H1 (cell line): Measurements from ENCODE around the gene PPM1M. TPM values are rescaled to one million over a fixed set of nuclear protein-coding genes. Genes with fewer than 3 reads are reported as not detected.

Experiments used
- CTCF ChIA-PET: fragments of 300-600 bp; sonication (Branson Sonifier 250); formaldehyde crosslinking; loops from one replicate; lab custom pipeline; 2021; ENCODE audit not compliant: partially characterized antibody; lab: Charles Lee
- POLR2A ChIA-PET: fragments of 300-600 bp; sonication (Branson Sonifier 250); formaldehyde crosslinking; loops from one replicate; lab custom pipeline; 2021; ENCODE audit warnings: inconsistent platforms; ENCODE audit not compliant: partially characterized antibody; lab: Charles Lee
- DNase-seq, 2 experiments: peaks; one replicate each; pipeline versions ENCODE4 v3.0.0 to v3.0.0-alpha.2; 2010 to 2022; ENCODE audit warnings: low spot score in 2 of 2, low read depth in 1 of 2, mixed read lengths in 1 of 2
- FAIRE-seq: peaks from 2 replicates; lab custom pipeline; 2011; peaks lifted over from hg19 to GRCh38; lab: Jason Lieb, UNC
- H2AFZ ChIP-seq: 2 replicates; pipeline ENCODE4 v1.8.1; 2012; ENCODE audit warnings: low read length, inconsistent platforms
- H2AK5ac ChIP-seq: 2 replicates; pipeline ENCODE4 v1.6.1; 2013; ENCODE audit warnings: low read depth, low read length
- H2BK120ac ChIP-seq: replicated peaks from 2 replicates; pipeline ENCODE3; 2013; ENCODE audit warnings: low read depth, low read length, inconsistent platforms
- H2BK12ac ChIP-seq: 2 replicates; pipeline ENCODE4 v1.6.1; 2013; ENCODE audit warnings: low read depth, low read length
- H2BK15ac ChIP-seq: 2 replicates; pipeline ENCODE4 v1.6.1; 2013; ENCODE audit warnings: low read length
- H2BK20ac ChIP-seq: 2 replicates; pipeline ENCODE4 v1.6.1; 2013; ENCODE audit warnings: low read length
- H2BK5ac ChIP-seq: 2 replicates; pipeline ENCODE4 v1.6.1; 2013; ENCODE audit warnings: low read depth, low read length
- H3K14ac ChIP-seq: 2 replicates; pipeline ENCODE4 v1.6.1; 2013; ENCODE audit warnings: inconsistent platforms; ENCODE audit not compliant: insufficient read length
- H3K18ac ChIP-seq: 2 replicates; pipeline ENCODE4 v1.6.1; 2013; ENCODE audit warnings: low read length; ENCODE audit errors: extremely low read depth
- H3K23ac ChIP-seq: 2 replicates; pipeline ENCODE4 v1.6.1; 2013; ENCODE audit warnings: inconsistent platforms; ENCODE audit not compliant: insufficient read length
- H3K23me2 ChIP-seq: 2 replicates; pipeline ENCODE4 v1.6.1; 2013; ENCODE audit warnings: low read depth, low read length
- H3K27ac ChIP-seq: 2 replicates; pipeline ENCODE4 v1.6.1; 2011; ENCODE audit warnings: low read depth, low read length, inconsistent platforms
- H3K27me3 ChIP-seq, 4 experiments: replicated peaks in 1 of 4; 1 replicate in 1 of 4; 2 replicates in 3 of 4; pipeline versions ENCODE4 v1.6.1 to v1.8.1; 2011 to 2013; ENCODE audit warnings: low read length in 3 of 4, mild to moderate bottlenecking in 3 of 4, inconsistent platforms in 2 of 4, mixed read lengths in 2 of 4, moderate library complexity in 1 of 4; ENCODE audit not compliant: control insufficient read depth in 3 of 4, insufficient read depth in 3 of 4; ENCODE audit errors: extremely low read depth in 1 of 4
- H3K36me3 ChIP-seq, 4 experiments: 2 replicates each; pipeline versions ENCODE4 v1.6.1 to v1.8.1; 2011 to 2013; ENCODE audit warnings: mild to moderate bottlenecking in 4 of 4, low read length in 3 of 4, moderate library complexity in 2 of 4, control low read depth in 1 of 4, inconsistent platforms in 1 of 4; ENCODE audit not compliant: insufficient read depth in 4 of 4, control insufficient read depth in 2 of 4
- H3K4ac ChIP-seq: replicated peaks from 2 replicates; pipeline ENCODE3; 2013; ENCODE audit warnings: low read length, low read depth, mixed read lengths, inconsistent platforms; ENCODE audit not compliant: insufficient read length
- H3K4me1 ChIP-seq, 4 experiments: replicated peaks in 1 of 4; 1 replicate in 1 of 4; 2 replicates in 3 of 4; pipeline versions ENCODE4 v1.6.1 to v1.8.1; 2011 to 2013; ENCODE audit warnings: low read length in 3 of 4, inconsistent platforms in 2 of 4, mixed read lengths in 1 of 4; ENCODE audit not compliant: insufficient read depth in 4 of 4, control insufficient read depth in 3 of 4
- H3K4me2 ChIP-seq, 2 experiments: 2 replicates each; pipeline versions ENCODE4 v1.6.1 to v1.8.1; 2011 to 2013; ENCODE audit warnings: low read depth in 2 of 2, low read length in 2 of 2, control low read depth in 1 of 2, inconsistent platforms in 1 of 2, mild to moderate bottlenecking in 1 of 2; ENCODE audit not compliant: insufficient read depth in 1 of 2
- H3K4me3 ChIP-seq, 4 experiments: fragments of 200-600, 300-600 bp in 1 of 4; sonication (generic), shearing (Covaris generic), sonication (Bioruptor Twin) in 1 of 4; 2 replicates each; pipeline versions ENCODE4 v1.5.1 to v1.8.1; 2011 to 2016; ENCODE audit warnings: low read length in 4 of 4, low read depth in 3 of 4, control low read depth in 2 of 4, inconsistent platforms in 2 of 4, mild to moderate bottlenecking in 2 of 4, mixed read lengths in 1 of 4, moderate library complexity in 1 of 4; ENCODE audit not compliant: insufficient read depth in 2 of 4; ENCODE audit errors: extremely low read depth in 1 of 4
- H3K56ac ChIP-seq: replicated peaks from 2 replicates; pipeline ENCODE3; 2013; ENCODE audit warnings: low read depth, mild to moderate bottlenecking, mixed read lengths, low read length, inconsistent platforms; ENCODE audit not compliant: insufficient read length
- H3K79me1 ChIP-seq: 2 replicates; pipeline ENCODE4 v1.6.1; 2013; ENCODE audit warnings: low read depth, low read length, control low read depth
- H3K79me2 ChIP-seq, 2 experiments: 2 replicates each; pipeline versions ENCODE4 v1.6.1 to v1.8.1; 2012 to 2013; ENCODE audit warnings: low read length in 2 of 2, mild to moderate bottlenecking in 2 of 2, inconsistent platforms in 1 of 2; ENCODE audit not compliant: insufficient read depth in 2 of 2, control insufficient read depth in 1 of 2
- H3K9ac ChIP-seq, 4 experiments: replicated peaks in 1 of 4; 1 replicate in 1 of 4; 2 replicates in 3 of 4; pipeline versions ENCODE4 v1.6.1 to v1.8.1; 2011 to 2013; ENCODE audit warnings: low read depth in 3 of 4, low read length in 3 of 4, control low read depth in 2 of 4, mild to moderate bottlenecking in 2 of 4, moderate library complexity in 2 of 4, inconsistent platforms in 1 of 4; ENCODE audit errors: extremely low read depth in 1 of 4
- H3K9me3 ChIP-seq, 2 experiments: 2 replicates each; pipeline versions ENCODE4 v1.6.1 to v1.8.1; 2012 to 2013; ENCODE audit warnings: mild to moderate bottlenecking in 2 of 2, moderate library complexity in 2 of 2, control low read depth in 1 of 2, inconsistent platforms in 1 of 2, low read depth in 1 of 2, low read length in 1 of 2, mixed read lengths in 1 of 2; ENCODE audit not compliant: insufficient read depth in 2 of 2
- H4K20me1 ChIP-seq, 2 experiments: replicated peaks in 1 of 2; 2 replicates each; pipeline versions ENCODE3 to v1.8.1; 2011 to 2013; ENCODE audit warnings: inconsistent platforms in 2 of 2, low read length in 2 of 2, mild to moderate bottlenecking in 1 of 2; ENCODE audit not compliant: insufficient read depth in 2 of 2, control insufficient read depth in 1 of 2
- H4K5ac ChIP-seq: 2 replicates; pipeline ENCODE4 v1.6.1; 2013; ENCODE audit warnings: low read length, low read depth, mixed read lengths, inconsistent platforms; ENCODE audit not compliant: insufficient read length
- H4K8ac ChIP-seq: 2 replicates; pipeline ENCODE4 v1.8.0; 2013; ENCODE audit warnings: mild to moderate bottlenecking, moderate library complexity, low read length, inconsistent platforms; ENCODE audit not compliant: insufficient read depth; ENCODE audit errors: extremely low read depth
- H4K91ac ChIP-seq: replicated peaks from 2 replicates; pipeline ENCODE3; 2013; ENCODE audit warnings: low read length, mixed read lengths, inconsistent platforms; ENCODE audit not compliant: insufficient read length
- ATF2 ChIP-seq: IDR thresholded peaks from 2 replicates; pipeline ENCODE4 v1.6.1; 2012; ENCODE audit warnings: low read length, inconsistent platforms
- BACH1 ChIP-seq: IDR thresholded peaks from 2 replicates; pipeline ENCODE4 v1.6.1; 2012; ENCODE audit warnings: low read length, improper control_type of control experiment
- FOSL1 ChIP-seq: IDR thresholded peaks from 2 replicates; pipeline ENCODE4 v1.6.1; 2011; ENCODE audit warnings: mild to moderate bottlenecking, low read depth, low read length, moderate library complexity; ENCODE audit not compliant: insufficient read depth
- HDAC2 ChIP-seq, 2 experiments: fragments of 300-600 bp in 1 of 2; sonication (generic) in 1 of 2; IDR thresholded peaks; 2 replicates each; pipeline ENCODE4 v1.6.1; 2011 to 2012; ENCODE audit warnings: low read depth in 2 of 2, low read length in 2 of 2, mild to moderate bottlenecking in 2 of 2, moderate library complexity in 2 of 2, borderline replicate concordance in 1 of 2, inconsistent platforms in 1 of 2
- JUN ChIP-seq: IDR thresholded peaks from 2 replicates; pipeline ENCODE4 v1.6.1; 2011; ENCODE audit warnings: low read depth, mild to moderate bottlenecking, improper control_type of control experiment, low read length
- KDM1A ChIP-seq: fragments of 200-600, 300-600 bp; sonication (generic); IDR thresholded peaks from 2 replicates; pipeline ENCODE4 v1.7.1; 2016; ENCODE audit warnings: mild to moderate bottlenecking, low read length, borderline replicate concordance
- RFX5 ChIP-seq: IDR thresholded peaks from 2 replicates; pipeline ENCODE4 v1.6.1; 2011; ENCODE audit warnings: low read depth, low read length, improper control_type of control experiment, borderline replicate concordance
- SUZ12 ChIP-seq: fragments of 200-600 bp; sonication (generic); IDR thresholded peaks from 2 replicates; pipeline ENCODE4 v1.6.1; 2012; ENCODE audit warnings: mild to moderate bottlenecking, inconsistent platforms, low read length, moderate library complexity, mixed read lengths
- TAF1 ChIP-seq: IDR thresholded peaks from 2 replicates; pipeline ENCODE4 v1.6.1; 2011; ENCODE audit warnings: mild to moderate bottlenecking, low read depth, low read length
- TBP ChIP-seq: IDR thresholded peaks from 2 replicates; pipeline ENCODE4 v1.6.1; 2011; ENCODE audit warnings: low read depth, low read length, improper control_type of control experiment
- YY1 ChIP-seq: IDR thresholded peaks from 2 replicates; pipeline ENCODE4 v1.6.1; 2011; ENCODE audit warnings: low read depth, mild to moderate bottlenecking, low read length
- WGBS, 2 experiments: shearing (Covaris generic) in 1 of 2; methylation state at CpG; one replicate each; pipeline versions ENCODE4 v1.1.6 to v1.1.7; 2013 to 2015; ENCODE audit warnings: low lambda C conversion rate in 2 of 2, mixed read lengths in 2 of 2, inconsistent platforms in 1 of 2, low coverage in 1 of 2, missing lambda C conversion rate in 1 of 2; ENCODE audit not compliant: insufficient replicate concordance in 2 of 2, insufficient coverage in 1 of 2, insufficient read length in 1 of 2; ENCODE audit errors: extremely low coverage in 1 of 2, missing lambda C conversion rate in 1 of 2; 5-methylcytosine and 5-hydroxymethylcytosine counted together
- polyA plus RNA-seq, 7 experiments: library from polyadenylated mRNA; depleted of rRNA in 3 of 7; stranded (reverse) in 5 of 7; unstranded in 2 of 7; fragments of >200 nt in 5 of 7; fragments of 200-250 nt in 2 of 7; gene quantifications; 1 replicate in 5 of 7; 2 replicates in 1 of 7; 4 replicates in 1 of 7; pipeline versions ENCODE4 v1.2.1 to v1.2.3, GENCODE V29; 2011 to 2013; ENCODE audit warnings: missing spikeins in 2 of 7, mixed read lengths in 2 of 7
- total RNA-seq: library from RNA; stranded (reverse); fragmentation: NEBNext Ultra II Directional; extraction: Animal tissue kit (Norgen Biotek cat#: 25700); gene quantifications from 2 replicates; pipeline ENCODE4 v1.2.1, GENCODE V29; 2021

Gene PPM1M
- total and polyA plus RNA-seq, 2 of the 8 experiments (the other 6 are each of a cell fraction or from before 2014, with no cell fraction given), result 5.2 to 6.3 TPM

GRCh38 chr3:52221141-52221562, 24.4 kb upstream of the PPM1M start:
- H3K27me3 ChIP-seq, result no peaks in the 10 kb centered on the region
- H3K23me2 ChIP-seq, result no peaks in the 10 kb centered on the region
- peak overlapping the region; percentile 61; the same call in 1 of the 2 replicates for H2BK15ac ChIP-seq
- H3K79me1 ChIP-seq, result no peaks in the 10 kb centered on the region
- H3K4ac ChIP-seq, result no peak overlapping the region
- no peaks in the 10 kb centered on the region for H3K79me2 ChIP-seq
- H4K91ac ChIP-seq, result no peak overlapping the region
- H3K9me3 ChIP-seq, result no peaks in the 10 kb centered on the region
- FAIRE-seq (no peak), DNase-seq (peak in 1 of 2 experiments; percentile 43)
- H3K36me3 ChIP-seq, result no peaks in the 10 kb centered on the region; a peak in 1 of 8 replicates
- no peak overlapping the region for H3K4me2 ChIP-seq
- H2BK12ac ChIP-seq, result peak overlapping the region; percentile 60; the same call in 1 of the 2 replicates
- H2BK5ac ChIP-seq, result 0 out of 2 replicates have a peak overlapping the region, but pooled peaks have one; percentile 32
- H3K27ac ChIP-seq, result no peak overlapping the region
- WGBS, 2 experiments, result 94% methylated on average over 27 of the region's 27 CpGs; no CpG with 5 or more reads in 1 of the 2 experiments
- no peaks in the 10 kb centered on the region for H4K20me1 ChIP-seq
- no peak overlapping the region for H2BK120ac ChIP-seq
- no peak overlapping the region for H2AFZ ChIP-seq
- ChIA-PET POLR2A (interaction anchor here (1.0 to 2.4 kb wide), 8 partner anchors 11 to 228 kb away, joined by 3 to 7 read pairs (median 6); partner anchors contain the start of genes GLYCTK and TWF2), CTCF (interaction anchor here (0.7 to 20.4 kb wide), 50 partner anchors 11 to 226 kb away, joined by 3 to 336 read pairs (median 5); partner anchors contain the start of genes ALAS1, PPM1M and TWF2)
- peak overlapping the region; percentile 14; the same call in 1 of the 2 replicates for H4K8ac ChIP-seq
- no peak overlapping the region for H3K14ac ChIP-seq
- no peak overlapping the region for H3K18ac ChIP-seq
- H3K23ac ChIP-seq, result no peak overlapping the region
- no peak overlapping the region; the same call in 1 of the 2 replicates for H2BK20ac ChIP-seq
- H2AK5ac ChIP-seq, result no peak overlapping the region
- H3K56ac ChIP-seq, result no peak overlapping the region
- H3K9ac ChIP-seq, result no peak overlapping the region
- H3K4me1 ChIP-seq, result peaks cover 0 to 4% (median 3%) of the 10 kb centered on the region in 4 experiments; a peak in 5 of 7 replicates
- H4K5ac ChIP-seq, result no peak overlapping the region
- no peak overlapping the region for H3K4me3 ChIP-seq
- TF ChIP-seq YY1 (no peak), BACH1 (no peak), FOSL1 (no peak), ATF2 (no peak), SUZ12 (no peak), RFX5 (no peak), JUN (no peak), TAF1 (no peak), TBP (no peak), KDM1A (no peak), HDAC2 (IDR thresholded peaks at IDR 0.05; ENCODE audit: borderline replicate concordance in 1 of 2, low read depth in 2 of 2, low read length in 2 of 2) (no peak)
